ENCODE measurements around the gene GPNMB.
"Not testable (repeated sequence)": the region's sequence is repeated elsewhere in the genome, so short reads cannot be mapped to it uniquely, and the experiment has no call there.

The GPNMB gene

GRCh38 chr7:23246555-23246954 lies at the start of gene GPNMB:
TSS of gene GPNMB (plus strand) at chr7:23246775. CDS start at chr7:23246858, 83 bp downstream.
- no peak for DNase-seq

- not testable (repeated sequence) for DNase-seq
These were observed 48.8 kb upstream of the GPNMB start for GRCh38 chr7:23197745-23198144.

- DNase-seq = no peak
These were observed 46.2 kb upstream of the GPNMB start for GRCh38 chr7:23200331-23200730.

- no peak for DNase-seq
These were observed 42.3 kb upstream of the GPNMB start for GRCh38 chr7:23204241-23204640.

- DNase-seq = no peak
These were observed 41.0 kb upstream of the GPNMB start for GRCh38 chr7:23205577-23205908.

GRCh38 chr7:23205909-23206767 lies 40.4 kb upstream of the GPNMB start:
- no peak for DNase-seq

- DNase-seq = no peak
These were observed 39.6 kb upstream of the GPNMB start for GRCh38 chr7:23207021-23207420.

GRCh38 chr7:23207884-23208283 lies 38.7 kb upstream of the GPNMB start:
- no peak for DNase-seq

- DNase-seq = no peak
These were observed 38.3 kb upstream of the GPNMB start for GRCh38 chr7:23208316-23208715.

GRCh38 chr7:23210506-23210905 lies 36.1 kb upstream of the GPNMB start:
- DNase-seq = no peak

- no peak for DNase-seq
These were observed 35.0 kb upstream of the GPNMB start for GRCh38 chr7:23211589-23211988.

- no peak for DNase-seq
These were observed 34.2 kb upstream of the GPNMB start for GRCh38 chr7:23212395-23212794.

GRCh38 chr7:23212841-23213240 lies 33.7 kb upstream of the GPNMB start:
- DNase-seq = no peak

- DNase-seq = no peak
These were observed 32.8 kb upstream of the GPNMB start for GRCh38 chr7:23213755-23214154.

- DNase-seq = no peak
These were observed 32.2 kb upstream of the GPNMB start for GRCh38 chr7:23214423-23214822.

GRCh38 chr7:23214938-23215337 lies 31.6 kb upstream of the GPNMB start:
- DNase-seq = no peak

- DNase-seq = no peak
These were observed 30.6 kb upstream of the GPNMB start for GRCh38 chr7:23216021-23216420.

GRCh38 chr7:23218196-23218595 lies 28.4 kb upstream of the GPNMB start:
- no peak for DNase-seq

GRCh38 chr7:23220690-23221305 lies 25.8 kb upstream of the GPNMB start:
- no peak for DNase-seq

GRCh38 chr7:23222439-23223030 lies 24.0 kb upstream of the GPNMB start:
- no peak for DNase-seq

- DNase-seq = not testable (repeated sequence)
These were observed 22.2 kb upstream of the GPNMB start for GRCh38 chr7:23224364-23224763.

GRCh38 chr7:23226844-23227450 lies 19.6 kb upstream of the GPNMB start:
- DNase-seq = no peak

- DNase-seq = no peak
These were observed 18.2 kb upstream of the GPNMB start for GRCh38 chr7:23228412-23228811.

- DNase-seq = no peak
These were observed 15.9 kb upstream of the GPNMB start for GRCh38 chr7:23230641-23231101.

Data from stimulated activated CD4-positive, alpha-beta T cell treated with anti-CD3 and anti-CD28 coated beads, Interleukin-4, amount 100 ng/mL, for 4 hours (primary cell).